Ureter (tissue), 1 donor: ENCODE measurements around the gene KCNAB1. TPM values are rescaled to one million over a fixed set of nuclear protein-coding genes. Genes with fewer than 3 reads are reported as not detected.
"Not testable (repeated sequence)": the region's sequence is repeated elsewhere in the genome, so short reads cannot be mapped to it uniquely, and the experiment has no call there.

Experiments
- DNase-seq: peaks from one replicate; pipeline ENCODE4 v3.0.0-alpha.2; 2020; ENCODE audit warnings: low spot score
- total RNA-seq: library from RNA; stranded (reverse); gene quantifications from one replicate; pipeline ENCODE4 v1.2.4, GENCODE V29; 2023
- donor health status: DM: yes; HTN: yes; CAD: no.

Gene KCNAB1
- total RNA-seq = 9.1 TPM

DNA sequence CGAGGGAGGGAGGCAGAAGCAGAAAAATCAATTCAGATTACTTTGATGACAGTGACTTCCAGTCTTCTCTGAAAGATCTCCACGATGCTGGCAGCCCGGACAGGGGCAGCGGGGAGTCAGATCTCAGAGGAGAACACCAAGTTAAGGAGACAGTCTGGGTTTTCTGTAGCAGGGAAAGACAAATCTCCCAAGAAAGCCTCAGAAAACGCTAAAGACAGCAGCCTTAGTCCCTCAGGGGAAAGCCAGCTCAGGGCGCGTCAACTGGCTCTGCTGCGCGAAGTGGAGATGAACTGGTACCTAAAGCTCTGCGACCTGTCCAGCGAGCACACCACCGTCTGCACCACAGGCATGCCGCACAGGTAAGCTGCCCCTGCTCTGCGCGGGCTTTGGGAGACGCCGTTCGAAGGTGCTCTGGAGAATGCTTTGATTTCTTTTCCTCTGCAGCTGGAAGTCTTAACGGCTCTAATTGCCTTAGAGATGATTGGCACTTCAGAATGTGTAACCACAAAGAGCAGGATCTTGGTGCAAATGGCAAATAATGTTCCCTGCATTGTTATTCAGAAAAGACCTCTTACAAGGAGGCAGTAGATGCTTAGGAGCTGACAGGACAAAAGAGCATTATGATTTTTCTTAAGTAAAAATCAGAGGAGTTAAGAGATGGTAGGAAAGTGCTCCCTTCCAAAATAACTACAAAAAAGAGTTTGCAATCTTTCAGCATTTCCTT, at the start of gene KCNAB1:
Gene KCNAB1, plus strand, starts transcription at position 51 of the 724 bp plus-strand sequence.
- DNase-seq = no peak

DNA sequence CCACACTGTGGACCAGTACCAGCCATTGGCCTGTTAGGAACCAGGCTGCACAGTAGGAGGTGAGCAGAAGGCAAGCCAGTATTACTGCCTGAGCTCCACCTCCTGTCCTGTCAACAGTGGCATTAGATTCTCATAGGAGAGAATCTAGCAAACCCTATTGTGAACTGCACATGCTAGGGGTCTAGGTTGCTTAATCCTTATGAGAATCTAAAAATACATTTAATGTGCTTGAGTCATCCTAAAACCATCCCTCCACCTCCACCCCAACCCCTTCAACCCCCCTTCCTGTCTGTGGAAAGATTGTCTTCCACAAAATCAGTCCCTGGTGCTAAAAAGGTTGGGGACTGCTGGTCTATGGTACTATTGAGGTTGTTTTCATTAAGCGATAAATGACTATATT, 49.3 kb upstream of the KCNAB1 start:
- DNase-seq = no peak

DNA sequence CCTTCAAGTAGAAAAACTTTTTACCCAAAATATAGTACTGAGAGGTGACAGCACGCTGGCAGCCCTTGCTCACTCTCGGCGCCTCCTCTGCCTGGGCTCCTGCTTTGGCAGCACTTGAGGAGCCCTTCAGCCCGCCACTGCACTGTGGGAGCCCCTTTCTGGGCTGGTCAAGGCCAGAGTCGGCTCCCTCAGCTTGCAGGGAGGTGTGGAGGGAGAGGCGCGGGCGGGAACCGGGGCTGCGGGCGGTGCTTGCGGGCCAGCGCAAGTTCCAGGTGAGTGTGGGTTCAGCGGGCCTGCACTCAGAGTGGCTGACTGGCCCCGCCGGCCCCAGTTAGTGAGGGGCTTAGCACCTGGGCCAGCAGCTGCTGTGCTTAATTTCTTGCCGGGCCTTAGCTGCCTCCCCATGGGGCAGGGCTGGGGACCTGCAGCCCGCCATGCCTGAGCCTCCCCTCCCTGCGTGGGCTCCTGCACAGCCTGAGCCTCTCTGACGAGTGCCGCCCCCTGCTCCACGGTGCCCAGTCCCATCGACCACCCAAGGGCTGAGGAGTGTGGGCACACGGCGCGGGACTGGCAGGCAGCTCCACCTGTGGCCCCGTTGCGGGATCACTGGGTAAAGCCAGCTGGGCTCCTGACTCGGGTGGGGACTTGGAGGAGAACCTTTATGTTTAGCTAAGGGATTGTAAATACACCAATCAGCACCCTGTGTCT, 47.3 kb upstream of the KCNAB1 start:
- DNase-seq = not testable (repeated sequence)

DNA sequence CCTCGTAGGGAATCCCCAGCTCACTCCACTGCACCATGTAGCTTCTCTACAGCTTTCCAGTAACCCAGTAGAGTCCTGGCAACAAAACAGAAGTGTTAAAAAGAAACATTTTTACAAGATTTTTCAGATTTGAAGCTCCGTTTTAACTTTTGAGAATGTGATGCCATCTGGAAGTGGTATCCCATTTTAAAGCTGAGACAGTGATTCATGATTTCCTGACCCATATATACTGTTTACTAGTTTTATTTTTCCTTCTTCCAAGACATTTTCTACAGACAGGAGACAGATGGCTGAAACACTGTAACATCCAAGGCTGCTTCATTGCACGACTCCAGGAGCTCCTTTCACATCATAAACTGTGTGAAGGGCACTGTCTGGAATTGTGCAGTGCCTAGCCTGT, 30.3 kb upstream of the KCNAB1 start:
- DNase-seq = no peak

DNA sequence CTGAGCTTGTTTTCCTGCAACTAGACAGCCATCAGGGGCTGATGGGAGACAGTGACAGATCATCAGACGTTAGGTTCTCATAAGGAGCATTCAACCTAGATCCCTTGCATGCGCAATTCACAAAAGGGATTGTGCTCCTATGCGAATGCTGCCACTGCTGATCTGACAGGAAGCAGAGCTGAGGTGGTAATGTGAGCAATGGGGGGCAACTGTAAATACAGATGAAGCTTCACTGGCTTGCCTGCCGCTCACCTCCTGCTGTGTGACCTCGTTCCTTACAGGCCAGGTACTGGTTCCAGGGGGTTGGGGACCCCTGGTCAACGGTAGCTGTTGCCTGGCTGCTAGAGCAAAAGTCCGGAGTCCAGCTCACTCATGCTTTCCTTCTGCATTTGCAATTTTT, 26.4 kb upstream of the KCNAB1 start:
- no peak for DNase-seq

DNA sequence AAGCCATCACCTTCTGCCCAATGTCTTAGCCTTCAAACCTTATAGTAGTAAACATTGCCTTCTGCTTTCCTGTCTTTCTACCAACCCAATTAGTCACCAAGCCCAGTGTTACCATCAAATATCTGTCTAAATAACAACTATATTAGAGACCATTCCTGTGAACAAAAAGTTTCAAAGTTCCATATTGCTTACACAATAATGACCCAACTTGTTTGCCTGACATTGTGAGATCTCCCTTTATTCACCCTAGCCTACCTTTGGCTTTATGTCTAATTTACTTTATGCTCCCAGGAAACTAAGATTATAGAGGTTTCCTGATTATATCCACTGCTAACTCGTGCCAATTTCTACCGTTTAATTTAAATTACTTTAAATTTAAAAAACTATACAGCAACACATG, 26.0 kb upstream of the KCNAB1 start:
- DNase-seq = no peak

DNA sequence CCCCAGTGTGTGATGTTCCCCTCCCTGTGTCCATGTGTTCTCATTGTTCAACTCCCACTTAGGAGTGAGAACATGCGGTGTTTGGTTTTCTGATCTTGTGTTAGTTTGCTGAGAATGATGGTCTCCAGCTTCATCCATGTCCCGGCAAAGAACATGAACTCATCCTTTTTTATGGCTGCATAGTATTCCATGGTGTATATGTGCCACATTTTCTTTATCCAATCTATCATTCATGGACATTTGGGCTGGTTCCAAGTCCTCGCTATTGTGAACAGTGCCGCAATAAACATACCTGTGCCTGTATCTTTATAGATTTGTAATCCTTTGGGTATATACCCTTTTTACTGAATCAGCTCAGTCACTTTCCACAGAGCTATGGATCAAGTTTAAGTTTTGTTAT, 24.7 kb upstream of the KCNAB1 start:
- DNase-seq = not testable (repeated sequence)

DNA sequence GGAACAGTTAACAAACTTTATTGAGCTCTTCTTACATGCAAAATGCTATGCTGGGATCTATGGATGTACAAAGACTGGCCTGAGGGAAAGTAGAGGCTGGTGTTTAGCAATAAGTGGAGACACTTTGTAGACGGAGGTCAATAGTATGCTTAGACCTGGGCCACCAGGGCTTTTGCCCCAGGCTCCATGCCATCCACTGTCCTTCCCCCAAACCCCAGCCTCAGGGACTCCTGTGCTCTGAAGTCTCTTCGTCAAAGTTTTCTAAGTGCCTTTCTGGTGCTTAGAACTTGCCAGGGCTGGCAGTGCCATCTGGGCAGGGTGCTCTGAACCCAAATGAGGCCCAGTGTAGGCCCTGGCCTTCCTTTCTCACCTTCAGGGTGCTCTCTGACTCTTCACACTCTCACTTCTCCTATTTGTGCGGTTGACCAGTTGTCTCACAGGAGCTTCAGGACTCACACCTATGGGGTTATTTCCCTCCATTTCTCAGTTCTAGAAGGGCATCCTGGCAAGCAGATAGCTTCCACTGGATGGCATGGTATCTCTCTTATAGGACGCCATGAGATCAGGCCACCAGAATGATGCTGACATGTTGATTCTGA, 21.8 kb upstream of the KCNAB1 start:
- DNase-seq = no peak

DNA sequence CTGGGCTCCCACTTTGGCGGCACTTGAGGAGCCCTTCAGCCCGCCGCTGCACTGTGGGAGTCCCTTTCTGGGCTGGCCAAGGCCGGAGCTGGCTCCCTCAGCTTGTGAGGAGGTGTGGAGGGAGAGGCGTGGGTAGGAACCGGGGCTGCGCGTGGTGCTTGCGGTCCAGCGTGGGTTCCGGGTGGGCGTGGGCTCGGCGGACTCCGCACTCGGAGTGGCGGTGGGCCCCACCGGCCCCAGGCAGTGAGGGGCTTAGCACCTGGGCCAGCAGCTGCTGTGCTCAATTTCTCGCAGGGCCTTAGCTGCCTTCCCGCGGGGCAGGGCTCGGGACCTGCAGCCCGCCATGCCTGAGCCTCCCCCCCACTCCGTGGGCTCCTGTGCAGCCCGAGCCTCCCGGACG, 21.0 kb upstream of the KCNAB1 start:
- not testable (repeated sequence) for DNase-seq

DNA sequence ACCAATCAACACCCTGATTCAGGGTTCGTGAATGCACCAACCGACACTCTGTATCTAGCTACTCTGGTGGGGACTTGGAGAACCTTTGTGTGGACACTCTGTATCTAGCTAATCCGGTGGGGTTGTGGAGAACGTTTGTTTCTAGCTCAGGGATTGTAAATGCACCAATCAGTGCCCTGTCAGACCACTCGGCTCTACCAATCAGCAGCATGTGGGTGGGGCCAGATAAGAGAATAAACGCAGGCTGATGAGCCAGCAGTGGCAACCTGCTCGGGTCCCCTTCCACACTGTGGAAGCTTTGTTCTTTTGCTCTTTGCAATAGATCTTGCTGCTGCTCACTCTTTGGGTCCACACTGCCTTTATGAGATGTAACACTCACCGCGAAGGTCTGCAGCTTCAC, 20.4 kb upstream of the KCNAB1 start:
- not testable (repeated sequence) for DNase-seq

DNA sequence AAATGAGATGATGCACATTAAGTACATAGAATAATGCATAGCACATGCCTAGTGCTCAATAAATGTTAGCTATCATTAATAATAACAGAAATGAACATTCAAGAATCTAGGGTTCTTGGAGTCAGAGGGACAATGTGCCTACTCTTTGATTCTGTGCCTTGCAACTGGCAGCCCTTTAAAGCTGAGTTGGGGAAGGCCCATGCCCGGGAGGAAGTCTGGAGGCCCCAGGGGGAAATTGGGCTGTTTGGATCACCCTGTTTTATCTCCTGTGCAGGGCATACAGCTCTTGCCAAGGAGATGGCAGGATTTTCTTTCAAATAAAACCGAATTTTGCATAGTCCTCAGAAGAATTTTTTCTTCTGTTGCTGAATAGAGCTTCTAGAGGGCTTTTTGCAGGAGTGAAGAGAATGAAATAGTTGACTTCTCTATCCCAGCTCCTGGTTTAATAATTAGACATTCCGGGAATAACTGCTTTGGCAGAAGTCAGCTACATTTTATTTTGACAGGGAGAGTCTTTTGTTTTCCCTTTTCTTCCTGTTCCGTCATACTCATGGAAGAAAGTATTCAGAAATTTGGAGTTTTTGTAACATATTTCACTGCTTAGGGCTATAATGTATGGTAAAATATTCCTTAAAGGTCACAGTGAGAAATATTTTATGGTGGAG, 18.0 kb upstream of the KCNAB1 start:
- no peak for DNase-seq

DNA sequence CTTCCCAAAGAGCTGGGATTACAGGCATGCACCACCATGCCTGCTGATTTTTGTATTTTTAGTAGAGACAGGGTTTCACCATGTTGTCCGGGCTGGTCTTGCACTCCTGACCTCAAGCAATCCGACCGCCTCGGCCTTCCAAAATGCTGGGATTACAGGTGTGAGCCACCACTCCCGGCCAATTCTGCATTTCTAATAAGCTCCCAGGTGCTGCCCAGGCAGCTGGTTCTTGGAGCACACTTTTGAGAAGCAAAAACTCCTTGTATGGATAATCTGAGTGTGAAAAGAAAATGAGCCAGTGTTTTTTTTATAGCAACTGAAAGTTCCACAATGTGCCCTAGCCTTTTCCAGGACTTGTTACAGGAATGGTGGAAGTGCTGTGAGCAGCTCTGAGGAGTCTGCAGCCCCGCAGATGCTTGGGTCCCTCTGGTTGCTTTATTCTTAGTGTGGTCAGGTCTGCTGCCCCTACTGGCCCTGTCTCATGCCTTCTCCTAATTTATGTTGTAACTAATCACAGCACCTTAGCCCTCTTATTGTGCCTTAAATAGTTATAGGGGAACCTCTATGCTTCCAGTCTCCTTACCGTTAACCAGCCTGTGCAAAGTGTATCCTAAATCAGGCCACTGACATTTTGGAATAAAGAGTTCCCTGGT, 13.5 kb upstream of the KCNAB1 start:
- DNase-seq = no peak

DNA sequence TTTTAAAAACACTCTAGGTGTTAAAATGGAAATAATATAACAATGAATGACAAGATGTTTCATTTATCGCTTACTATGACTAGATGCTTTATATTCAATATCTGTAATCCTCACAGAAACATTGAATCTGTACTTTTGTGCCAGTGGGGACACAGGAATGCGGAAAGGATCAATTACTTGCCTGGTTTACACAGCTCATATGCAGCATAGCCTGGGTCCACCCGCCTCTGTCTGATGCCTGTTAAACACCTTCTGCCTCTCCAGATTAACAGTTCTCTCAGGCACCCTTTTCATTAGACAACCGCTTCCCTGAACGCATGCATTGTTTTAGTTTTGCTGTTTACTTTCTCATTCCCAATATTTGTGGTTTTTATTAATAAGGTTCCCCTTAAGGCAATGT, 12.9 kb upstream of the KCNAB1 start:
- DNase-seq = no peak

DNA sequence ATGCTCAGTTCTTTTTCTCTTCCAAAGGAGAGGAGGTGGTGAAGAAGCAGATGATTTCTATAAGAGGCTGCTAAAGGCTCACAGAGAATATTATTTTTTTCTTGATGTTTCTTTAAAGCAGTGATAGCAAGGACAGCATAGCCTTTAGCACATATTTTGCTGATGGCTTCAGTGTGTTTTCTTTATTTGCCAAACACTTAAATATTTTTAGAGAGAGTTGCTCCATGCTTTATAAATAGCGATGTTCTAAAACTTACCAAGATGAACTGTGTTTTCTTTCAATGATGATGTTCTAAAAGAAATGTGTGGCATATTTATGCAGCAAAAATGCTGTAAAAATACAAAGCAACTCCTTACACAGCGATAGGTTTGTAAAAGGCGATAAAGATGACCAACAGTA, 11.8 kb upstream of the KCNAB1 start:
- no peak for DNase-seq

DNA sequence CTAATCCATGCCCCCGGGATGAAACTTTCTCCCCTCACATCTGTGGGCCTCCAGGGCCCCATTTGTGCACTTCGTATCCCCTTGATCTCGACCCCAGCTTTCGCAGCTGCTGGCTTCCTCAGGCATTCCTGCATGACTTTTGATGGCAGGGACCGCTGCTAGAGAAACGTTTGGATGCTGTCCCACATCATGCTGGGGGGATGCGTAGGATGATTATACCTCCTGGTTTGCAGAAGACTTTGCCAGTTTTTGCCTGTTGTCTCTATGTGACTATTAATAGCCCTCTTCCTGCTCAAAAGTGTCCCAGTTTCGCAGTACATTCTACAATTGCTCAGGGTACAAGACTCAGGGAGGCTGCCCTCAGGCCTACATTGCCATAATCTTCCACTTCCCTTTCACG, 10.4 kb upstream of the KCNAB1 start:
- no peak for DNase-seq

DNA sequence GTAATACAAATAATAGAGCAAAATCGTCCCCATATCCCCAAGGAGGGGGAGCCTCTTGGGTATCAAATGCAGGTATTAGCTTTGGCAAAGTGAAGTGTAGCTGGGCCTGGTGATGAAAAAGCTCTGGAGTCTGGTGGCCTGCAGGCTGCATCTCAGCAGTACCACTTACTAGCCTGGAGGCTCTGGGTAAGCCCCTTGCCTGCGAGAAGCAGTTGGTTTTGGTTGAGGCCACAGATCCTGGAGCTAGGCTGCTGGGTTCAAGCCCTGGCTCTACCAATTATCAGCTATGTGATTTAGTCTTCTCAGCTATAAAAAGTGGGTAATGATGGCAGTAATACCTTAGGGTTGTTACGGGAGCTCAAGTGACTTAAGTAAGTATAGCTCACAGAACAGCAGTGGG, 6.1 kb downstream of the KCNAB1 start:
- DNase-seq = no peak

DNA sequence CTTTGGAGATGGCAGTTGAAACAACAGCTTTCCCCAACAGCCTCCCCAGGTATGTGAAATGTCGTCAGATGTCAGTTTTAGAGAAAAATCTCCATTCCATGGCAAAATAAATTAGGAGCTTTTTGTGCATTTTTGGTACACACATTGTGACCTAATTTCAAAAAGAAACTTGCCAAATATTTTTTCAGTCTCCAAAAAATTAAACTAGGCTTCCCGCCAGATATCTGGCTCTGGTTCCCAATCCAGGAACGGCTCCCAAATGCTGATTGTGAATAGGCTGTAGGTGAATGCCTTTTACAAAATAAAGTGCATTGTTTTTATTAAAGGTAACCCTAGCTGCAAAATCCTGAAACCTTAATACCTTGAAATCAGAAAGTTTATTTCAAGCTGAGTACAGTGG, 10.9 kb downstream of the KCNAB1 start:
- DNase-seq = no peak

DNA sequence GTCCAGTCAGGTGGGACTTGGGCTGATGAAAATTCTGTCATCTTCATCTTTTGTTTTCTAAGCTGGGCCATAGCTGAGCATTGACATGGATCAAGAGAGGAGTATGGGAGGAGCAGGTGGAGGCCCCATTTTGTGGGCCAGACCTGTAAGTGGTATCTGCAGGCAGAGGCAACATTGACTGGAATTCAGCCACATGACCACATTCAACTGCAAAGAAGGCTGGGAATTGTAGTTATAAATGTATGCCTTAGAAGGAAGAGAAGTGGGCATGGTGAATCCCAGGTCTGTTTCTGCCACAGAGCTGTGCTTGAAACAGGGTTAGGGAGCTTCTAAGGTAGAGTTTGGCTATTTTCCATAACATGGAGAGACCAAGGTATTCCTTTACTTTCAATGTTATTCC, 11.4 kb downstream of the KCNAB1 start:
- DNase-seq = no peak

DNA sequence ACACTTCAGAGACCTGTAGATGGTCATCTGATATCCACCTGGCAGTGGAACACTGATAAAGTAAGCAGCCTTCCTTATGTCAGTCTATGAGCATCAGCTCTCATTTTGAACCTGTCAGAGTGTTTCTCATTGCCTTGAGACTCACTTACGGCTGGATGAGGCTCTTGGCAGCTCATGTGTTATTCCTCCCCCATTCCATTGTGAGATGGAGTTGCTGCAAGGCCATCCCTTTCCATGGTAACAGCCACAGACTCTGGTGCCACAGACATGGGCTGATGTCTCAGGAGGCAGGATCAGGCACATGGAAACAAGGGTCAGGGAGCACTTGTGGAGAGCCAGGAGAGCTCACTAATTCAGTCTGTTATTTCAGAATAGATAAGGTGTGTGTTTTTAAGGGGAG, 11.9 kb downstream of the KCNAB1 start:
- DNase-seq = no peak

DNA sequence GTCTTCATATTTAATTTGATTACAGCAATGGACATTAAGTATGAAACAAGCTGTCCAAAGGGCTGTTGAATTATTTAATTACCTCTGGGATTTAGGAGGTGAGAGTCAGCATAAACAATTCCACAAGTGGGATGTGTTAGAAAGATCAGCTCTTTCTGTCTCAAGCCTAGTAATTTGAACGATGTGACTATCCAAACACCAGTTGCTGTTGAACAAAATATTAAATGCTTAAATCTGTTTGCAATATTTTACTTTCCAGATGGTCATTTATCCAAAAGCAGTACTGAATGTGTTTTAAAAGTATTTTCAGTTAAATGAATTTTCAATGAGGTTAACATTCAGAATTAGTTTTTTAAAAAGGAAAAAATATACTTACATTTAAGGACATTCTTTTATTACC, 12.7 kb downstream of the KCNAB1 start:
- DNase-seq = no peak

DNA sequence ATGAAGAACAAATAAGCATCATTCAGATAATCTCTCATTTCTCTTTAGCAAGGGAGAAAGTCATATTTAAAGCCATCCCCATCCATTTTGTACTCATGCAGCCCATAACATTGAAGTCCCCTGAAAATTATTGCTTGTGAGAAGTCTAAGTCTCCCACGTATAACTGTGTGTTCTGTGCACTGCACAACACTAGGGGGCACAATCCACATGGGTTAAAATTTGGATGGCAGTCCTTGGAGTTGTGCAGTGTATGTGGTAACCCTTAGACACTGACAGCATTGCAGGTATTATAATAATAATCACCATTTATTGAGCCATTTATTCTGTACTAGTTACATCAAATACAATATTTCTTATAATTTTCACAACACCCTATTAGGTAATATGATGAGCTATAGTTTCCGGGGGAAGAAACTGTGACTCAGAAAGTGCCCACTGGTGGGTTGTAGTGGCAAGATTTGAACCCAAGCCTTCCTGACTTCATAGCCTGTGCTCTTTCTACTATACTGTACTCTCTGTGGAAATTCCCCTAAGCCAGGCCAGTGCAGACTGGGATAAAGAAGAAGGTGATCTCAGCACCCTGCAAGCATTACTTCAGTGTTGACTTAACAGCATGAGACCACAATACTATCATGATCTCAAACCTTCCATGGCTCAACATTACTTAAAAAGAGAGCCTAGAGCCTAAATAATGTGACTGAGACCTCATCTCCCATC, 15.7 kb downstream of the KCNAB1 start:
- DNase-seq = no peak
